OCI-LY1 (cell line): ENCODE measurements around the gene WDR5.

ENCODE experiments used
- CTCF ChIP-seq: fragments of 200-600 bp; sonication (generic), shearing (Covaris generic); IDR thresholded peaks from 2 replicates; pipeline ENCODE4 v1.5.1; 2017; ENCODE audit warnings: mild to moderate bottlenecking, antibody characterized with exemption, low read length, moderate library complexity, mixed read lengths
- EZH2 ChIP-seq: fragments of 200-600 bp; sonication (generic), shearing (Covaris generic); IDR thresholded peaks from 2 replicates; pipeline ENCODE4 v1.8.0; 2017; ENCODE audit warnings: borderline replicate concordance, mixed run types, mild to moderate bottlenecking, antibody characterized with exemption, low read length, moderate library complexity, mixed read lengths

GRCh38 chr9:134126373-134126772 is 9.5 kb upstream of the WDR5 start:
- no peak for TF ChIP-seq CTCF
- no peak for TF ChIP-seq EZH2
